ENCODE data around the gene ELOA.
"Not testable (repeated sequence)": the region's sequence is repeated elsewhere in the genome, so short reads cannot be mapped to it uniquely, and the experiment has no call there.

The ELOA gene

DNA sequence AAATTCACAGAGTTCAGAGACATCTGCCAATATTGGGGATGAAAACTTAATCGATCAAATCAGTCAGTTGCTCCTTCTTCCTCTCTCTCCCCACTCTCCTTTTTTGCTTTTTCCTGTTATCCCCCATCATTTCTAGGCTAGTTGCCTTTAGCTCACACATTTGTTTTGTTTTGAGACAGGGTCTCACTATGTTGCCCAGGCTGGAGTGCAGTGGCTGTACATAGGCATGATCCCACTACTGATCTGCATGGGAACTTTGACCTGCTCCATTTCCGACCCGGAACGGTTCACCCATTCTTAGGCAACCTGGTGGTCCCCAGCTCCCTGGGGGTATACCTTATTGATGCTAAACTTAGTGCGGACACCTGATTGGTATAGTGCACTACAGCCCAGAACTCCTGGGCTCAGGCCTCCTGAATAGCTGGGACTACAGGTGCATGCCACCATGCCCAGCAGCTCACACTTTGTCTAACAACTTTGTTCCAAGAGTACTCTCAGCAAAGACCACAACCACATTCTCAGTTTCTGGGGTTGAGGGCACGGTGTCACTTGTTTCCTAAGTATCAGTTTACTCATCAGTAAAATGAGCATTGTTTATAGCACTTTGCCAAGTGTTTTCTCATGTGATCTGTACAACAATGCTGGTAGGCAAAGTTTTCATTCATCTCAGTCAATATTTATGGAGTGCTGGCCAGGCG is 6.7 kb upstream of the ELOA start:
- no peak for DNase-seq (ENCODE audit: low read depth)

DNA sequence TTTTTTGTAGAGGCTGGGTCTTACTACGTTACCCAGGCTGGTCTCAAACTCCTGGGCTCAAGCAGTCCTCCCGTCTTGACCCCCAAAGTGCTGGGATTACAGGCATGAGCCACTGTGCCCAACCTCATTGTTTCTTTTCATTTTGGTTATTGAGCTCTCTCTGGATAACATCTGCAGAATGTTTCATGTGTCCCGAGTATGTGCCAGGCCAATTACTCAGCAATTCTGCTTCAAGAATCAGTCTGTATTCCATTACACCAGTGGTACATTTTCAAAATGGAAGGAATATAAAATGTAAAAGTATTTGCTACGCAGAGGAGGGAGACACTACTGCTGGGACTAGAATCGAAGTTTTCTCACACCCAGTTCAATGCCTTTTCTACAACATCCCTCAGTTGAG is 1.7 kb upstream of the ELOA start:
- DNase-seq (ENCODE audit: low read depth): no peak

DNA sequence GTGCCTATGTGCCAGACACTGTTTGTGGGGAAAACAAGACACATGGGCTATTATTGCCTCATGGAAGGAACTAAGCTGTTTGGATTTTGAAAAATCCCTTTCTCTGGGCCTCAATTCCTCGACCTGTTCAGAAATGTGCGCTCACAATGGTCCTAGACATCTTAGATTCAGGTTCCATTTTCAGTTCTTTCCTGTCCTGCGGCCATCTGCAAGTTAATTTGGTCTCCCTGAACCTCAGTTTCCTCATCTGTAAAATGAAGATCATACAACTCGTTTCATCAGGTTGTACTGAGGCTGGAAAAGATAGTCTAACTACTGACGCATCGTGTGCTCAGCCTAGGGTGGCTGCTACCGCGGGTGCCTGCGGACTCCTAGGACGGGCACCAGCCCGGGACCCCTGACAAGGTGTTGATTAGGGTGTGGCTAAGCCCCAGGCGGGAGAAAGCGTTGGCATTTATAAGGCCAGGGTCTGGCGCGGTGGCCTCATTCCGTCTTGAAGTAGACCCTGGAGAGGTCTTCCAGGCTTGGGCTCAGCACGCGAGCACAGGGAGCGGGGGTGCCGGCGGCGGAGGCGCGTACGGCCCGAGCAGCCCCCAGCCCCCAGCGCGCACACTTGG is 493 bp upstream of the ELOA start:
- DNase-seq (ENCODE audit: low read depth): no peak

DNA sequence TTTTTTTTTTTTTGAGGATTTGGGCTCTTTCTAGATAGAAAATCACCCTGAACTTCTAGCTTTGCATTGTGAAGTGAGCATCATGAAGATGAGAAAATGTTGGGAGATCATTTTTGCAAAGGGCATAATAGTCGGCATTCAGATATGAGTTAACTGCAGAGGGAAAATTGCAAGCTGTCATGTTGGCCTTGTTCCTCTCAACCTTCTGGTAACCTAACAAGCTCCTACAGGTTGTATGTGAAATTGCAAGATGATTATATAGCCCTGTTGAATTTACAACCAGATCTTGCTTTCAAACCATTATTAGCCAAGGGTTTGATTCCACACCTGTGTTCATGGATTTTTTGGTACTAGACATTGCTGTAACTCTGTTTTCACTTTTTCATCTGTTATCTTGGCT is 2.2 kb downstream of the ELOA start:
- DNase-seq (ENCODE audit: low read depth): no peak

DNA sequence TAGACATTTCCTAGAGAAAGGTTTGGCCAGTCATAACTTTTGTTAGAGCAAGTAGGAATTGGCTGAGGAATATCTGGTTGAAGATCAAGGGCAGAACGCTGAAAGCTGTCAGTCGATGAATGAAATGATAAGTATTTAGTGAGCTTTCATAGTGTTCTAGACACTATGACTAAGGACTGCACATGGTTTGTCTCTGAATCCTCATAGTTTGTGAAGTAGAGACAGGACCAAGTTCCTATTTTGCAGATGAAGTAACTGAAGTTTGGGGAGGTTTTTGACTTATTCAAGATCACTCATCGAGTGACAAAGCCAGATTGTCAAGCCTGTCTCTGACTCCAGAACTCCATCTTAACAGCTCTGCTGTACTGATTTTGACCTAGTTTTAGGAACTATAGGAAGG is 4.7 kb downstream of the ELOA start:
- DNase-seq (ENCODE audit: low read depth): no peak

DNA sequence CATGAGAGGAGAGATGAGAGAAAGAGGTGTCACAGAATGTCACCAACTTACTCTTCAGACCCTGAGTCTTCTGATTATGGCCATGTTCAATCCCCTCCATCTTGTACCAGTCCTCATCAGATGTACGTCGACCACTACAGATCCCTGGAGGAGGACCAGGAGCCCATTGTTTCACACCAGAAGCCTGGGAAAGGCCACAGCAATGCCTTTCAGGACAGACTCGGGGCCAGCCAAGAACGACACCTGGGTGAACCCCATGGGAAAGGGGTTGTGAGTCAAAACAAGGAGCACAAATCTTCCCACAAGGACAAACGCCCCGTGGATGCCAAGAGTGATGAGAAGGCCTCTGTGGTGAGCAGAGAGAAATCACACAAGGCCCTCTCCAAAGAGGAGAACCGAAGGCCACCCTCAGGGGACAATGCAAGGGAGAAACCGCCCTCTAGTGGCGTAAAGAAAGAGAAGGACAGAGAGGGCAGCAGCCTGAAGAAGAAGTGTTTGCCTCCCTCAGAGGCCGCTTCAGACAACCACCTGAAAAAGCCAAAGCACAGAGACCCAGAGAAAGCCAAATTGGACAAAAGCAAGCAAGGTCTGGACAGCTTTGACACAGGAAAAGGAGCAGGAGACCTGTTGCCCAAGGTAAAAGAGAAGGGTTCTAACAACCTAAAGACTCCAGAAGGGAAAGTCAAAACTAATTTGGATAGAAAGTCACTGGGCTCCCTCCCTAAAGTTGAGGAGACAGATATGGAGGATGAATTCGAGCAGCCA is 8.0 kb downstream of the ELOA start:
- no peak for DNase-seq (ENCODE audit: low read depth)

DNA sequence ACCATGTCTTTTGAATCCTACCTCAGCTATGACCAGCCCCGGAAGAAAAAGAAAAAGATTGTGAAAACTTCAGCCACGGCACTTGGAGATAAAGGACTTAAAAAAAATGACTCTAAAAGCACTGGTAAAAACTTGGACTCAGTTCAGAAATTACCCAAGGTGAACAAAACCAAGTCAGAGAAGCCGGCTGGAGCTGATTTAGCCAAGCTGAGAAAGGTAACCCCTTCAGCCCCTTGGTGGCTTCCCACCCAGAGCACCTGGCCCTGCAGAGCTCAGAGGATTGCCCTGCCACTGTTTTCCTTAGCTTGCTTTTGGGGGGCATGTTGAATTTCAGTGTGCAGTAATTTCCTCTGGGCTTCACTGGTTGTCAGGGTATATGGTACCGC is 8.5 kb downstream of the ELOA start:
- no peak for DNase-seq (ENCODE audit: low read depth)

DNA sequence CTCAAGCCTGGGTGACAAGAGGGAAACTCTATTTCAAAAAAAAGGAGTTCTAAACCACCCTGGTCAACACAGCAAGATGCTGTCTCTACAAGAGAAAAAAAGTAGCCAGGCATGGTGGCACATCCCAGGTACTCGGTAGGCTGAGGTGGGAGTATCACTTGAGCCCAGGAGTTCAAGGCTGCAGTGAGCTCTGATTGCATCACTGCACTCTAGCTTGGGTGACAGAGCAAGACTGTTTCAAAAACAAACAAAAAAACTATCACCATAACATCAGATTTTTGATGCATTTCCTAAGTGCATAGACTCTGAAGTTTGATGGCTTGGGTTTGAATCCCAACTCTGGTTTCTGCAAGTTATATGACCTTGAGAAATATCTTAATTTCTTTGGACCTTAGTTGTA is 9.6 kb downstream of the ELOA start:
- no peak for DNase-seq (ENCODE audit: low read depth)

DNA sequence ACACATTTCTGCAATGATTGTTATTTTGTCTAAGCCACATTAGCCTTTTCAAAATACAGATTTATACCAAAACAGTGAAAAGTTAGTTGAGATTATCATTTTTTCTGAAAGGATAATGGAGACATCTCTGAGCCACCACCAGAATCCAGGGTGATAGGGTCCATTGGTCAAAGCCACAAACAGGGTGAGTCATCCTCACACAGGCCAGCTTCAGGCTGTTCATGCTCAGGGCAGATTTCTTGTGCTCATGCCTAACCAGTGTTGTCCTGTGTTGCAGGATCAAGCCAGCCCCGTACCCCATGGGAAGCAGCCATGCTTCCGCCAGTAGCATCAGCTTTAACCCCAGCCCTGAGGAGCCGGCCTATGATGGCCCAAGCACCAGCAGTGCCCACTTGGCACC is 13.4 kb downstream of the ELOA start:
- no peak for DNase-seq (ENCODE audit: low read depth)

DNA sequence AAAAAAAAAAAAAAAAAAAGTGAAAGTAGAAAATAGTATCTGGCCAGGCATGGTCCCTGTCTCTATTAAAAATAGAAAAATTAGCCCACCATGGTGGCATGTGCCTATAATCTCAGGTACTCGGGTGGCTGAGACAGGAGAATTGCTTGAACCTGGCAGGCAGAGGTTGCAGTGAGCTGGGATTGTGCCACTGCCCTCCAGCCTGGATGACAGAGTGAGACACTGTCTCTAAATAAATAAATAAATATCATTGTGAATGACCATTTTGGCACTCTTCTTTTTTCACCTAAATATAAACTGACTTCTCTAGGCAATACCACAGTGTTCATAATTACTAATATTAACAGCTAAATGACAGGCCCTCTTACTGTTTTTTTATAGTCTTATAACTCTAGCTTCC is 14.5 kb downstream of the ELOA start:
- no peak for DNase-seq (ENCODE audit: low read depth)

DNA sequence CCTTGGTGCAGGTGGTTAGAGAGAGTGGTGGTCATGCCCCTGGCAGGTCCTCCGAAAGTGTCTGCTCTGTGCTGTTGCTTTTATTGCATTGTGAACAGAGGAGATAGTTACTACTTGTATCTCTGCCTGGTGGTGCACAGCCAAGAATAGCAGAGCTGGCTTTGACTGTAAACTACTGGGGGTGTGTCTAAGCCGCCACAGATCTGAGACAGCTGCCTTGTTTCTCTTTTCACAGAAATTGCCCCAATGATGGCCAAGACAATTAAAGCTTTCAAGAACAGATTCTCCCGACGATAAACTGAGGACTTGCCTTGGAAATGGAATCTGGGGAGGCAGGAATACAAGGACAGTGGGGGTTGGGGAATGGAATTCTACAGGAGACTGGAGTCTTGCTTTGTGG is 16.0 kb downstream of the ELOA start:
- DNase-seq (ENCODE audit: low read depth): no peak

DNA sequence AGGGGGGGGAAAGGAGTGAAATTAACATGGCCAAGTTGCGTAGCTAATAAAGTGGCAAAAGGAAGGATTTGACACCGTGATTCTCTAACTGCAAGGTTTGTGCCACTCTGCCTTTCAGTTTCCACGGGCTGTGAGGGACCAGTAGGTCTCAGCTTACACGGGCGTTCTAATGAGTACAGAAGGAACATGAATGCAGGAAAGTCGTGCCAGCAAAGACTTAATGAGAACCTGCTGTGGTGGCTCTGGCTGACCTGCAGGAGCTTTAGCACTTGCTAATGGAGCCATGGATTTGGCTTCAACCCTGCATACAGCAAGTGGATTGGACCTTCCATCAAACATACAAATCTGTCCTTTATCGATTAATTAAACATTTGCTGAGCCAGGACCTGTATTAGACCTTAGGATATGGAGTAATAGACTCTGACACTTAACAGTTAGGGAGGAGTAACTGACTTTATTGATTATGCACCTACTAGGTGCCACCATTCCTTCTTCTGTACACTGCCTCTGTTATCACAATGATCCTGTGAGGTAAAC is 19.8 kb downstream of the ELOA start:
- DNase-seq (ENCODE audit: low read depth): no peak

DNA sequence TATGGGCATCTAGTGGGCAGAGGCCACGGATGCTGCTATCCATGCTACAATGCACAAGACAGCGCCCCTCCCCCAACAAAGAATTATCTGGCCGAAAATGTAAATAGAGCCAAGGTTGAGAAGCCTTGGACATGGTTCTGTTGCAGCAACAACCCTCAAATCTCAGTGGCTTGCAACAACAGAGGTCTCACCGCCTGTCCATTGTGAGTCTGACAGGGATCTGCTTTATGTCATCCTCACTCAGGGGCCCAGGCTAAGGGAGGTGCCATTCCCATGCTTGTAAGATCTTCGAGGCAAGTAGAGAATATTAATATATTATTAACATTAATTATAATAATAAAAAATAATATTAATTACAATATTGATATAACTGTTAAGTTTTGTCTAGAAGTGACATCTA is 25.5 kb downstream of the ELOA start:
- DNase-seq (ENCODE audit: low read depth): no peak

DNA sequence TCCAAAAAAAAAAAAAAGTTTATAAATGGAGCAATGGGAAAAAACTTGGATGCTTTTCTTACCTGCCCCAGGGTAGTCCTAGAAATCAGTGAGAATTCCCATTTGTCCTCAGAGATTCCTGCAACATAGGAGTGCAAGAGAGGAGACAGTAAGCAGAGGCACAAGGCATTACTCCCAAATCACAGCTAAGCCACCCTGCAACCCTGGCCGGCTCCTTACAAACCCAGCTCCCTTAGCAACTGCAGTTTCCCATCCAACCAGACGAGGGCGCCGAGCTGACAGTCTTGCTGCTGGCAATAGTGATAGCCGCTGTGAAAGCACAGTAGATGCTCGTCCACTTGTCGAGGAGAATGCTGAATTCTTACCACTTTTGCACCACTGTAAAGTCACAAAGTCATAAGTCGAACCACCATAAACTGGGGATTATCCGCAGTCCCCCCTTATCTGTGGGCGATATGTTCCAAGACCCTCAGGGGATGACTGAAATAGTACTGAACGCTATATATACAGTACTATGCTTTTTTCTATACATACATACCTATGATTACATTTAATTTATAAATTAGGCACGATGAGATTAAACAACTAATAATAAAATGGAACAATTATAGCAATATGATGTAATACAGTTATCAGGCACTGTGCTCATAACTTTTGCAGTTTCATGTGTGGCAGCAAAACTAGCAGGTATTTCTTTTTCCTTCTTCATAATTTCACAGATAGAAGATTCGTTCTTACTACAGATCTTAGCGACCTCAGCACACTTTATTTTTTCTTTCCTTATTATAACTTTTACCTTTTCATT is 29.0 kb downstream of the ELOA start:
- peak; percentile 66 for DNase-seq (ENCODE audit: low read depth)

DNA sequence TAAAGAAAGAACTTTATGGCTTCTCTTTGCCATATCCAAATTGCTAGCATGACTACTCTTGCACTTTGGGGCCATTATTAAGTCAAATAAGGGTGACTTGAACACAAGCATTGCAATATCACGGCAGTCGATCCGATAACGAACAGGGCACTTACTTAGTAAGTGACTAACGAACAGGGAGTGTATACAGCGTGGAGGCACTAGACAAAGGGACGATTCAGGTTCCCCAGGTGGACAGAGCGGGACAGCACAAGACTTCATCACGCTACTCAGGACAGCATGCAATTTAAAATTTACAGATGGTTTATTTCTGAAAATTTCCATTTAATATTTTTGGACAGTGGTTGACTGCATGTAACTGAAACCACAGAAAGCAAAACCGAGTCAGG is 29.6 kb downstream of the ELOA start:
- no peak for DNase-seq (ENCODE audit: low read depth)

DNA sequence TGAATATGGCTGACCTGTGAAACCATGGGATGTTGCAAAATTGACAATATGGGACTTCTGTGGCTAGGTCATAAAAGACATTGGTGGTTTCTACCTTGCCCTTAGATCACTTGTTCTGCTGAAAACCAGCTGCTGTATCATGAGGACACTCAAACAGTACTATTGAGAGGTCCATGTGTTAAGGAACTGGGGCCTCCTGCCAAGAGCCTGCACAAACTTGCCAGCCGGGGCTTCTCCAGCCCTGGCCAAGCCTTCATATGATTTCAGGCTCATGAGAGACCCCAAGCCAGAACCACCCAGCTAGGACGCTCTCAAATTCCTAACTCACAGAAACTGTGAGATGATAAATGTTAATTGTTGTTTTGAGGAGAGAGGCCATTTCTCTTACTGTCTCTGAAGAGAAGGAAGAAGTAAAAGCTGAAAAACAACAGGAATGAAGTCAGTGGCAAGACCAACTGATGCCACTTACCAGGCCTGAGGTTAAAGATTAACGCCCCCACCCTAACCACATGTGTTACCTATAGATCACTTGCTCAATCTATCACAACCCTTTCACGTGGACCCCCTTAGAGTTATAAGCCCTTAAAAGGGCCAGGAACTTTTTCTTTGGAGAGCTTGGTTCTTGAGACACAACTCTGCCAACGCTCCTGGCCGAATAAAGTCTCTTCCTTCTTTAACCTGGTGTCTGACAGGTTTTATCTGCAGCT is 31.1 kb downstream of the ELOA start:
- no peak for DNase-seq (ENCODE audit: low read depth)

DNA sequence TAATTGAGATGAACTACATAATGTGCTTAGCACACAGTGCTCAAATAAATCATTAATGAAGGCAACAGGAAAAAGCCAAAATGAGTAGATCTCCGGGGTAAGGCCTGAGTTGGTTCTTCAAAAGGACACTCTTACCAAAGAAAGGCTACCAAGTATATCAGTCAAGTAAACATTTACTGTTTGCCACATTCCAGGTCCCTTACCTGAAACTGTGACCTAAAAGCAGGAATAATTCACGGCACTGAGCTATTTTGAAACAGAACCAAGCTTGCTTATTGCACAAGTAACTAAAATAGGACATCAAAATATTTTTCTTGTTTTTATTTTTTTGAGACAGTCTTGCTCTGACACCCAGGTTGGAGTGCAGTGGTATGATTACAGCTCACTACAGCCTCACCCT is 32.9 kb downstream of the ELOA start:
- no peak for DNase-seq (ENCODE audit: low read depth)

DNA sequence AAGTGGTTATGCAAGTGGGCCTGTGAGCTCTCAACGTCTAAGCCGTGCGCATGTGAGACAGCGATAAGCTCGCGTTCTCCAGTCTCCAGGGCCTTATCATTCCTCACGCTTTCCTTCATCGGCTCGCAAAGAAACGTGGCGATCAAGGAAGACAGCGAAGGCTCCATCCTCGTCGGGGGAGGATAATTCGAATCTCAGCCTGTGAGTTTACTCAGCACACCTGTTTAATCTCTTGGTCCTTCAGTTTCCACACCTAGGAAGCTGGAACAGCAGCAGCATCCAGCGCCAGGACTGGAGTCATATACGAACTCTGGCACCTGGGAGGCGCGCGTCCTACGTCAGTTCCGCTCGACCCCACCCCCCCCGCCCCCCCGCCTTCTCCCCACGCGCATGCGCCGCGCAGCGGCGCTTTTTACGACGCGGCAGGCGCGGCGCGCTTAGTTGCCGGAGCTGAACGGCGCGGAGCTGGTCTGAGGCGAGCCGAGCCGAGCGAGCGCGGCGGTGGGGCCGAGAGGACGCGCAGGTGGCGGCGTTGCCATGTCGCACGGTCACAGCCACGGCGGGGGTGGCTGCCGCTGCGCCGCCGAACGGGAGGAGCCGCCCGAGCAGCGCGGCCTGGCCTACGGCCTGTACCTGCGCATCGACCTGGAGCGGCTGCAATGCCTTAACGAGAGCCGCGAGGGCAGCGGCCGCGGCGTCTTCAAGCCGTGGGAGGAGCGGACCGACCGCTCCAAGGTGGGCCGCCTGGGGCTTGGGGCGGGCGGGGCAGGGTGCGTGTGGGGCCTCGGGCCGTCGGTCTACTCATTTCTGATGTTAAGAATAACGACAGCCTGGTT is 34.9 kb downstream of the ELOA start, which contains the start of gene PITHD1:
Gene PITHD1 (plus strand): TSS at position 440 of the 836 bp plus-strand sequence. CDS start 98 bp downstream, at position 538.
- peak; percentile 67 for DNase-seq (ENCODE audit: low read depth)

DNA sequence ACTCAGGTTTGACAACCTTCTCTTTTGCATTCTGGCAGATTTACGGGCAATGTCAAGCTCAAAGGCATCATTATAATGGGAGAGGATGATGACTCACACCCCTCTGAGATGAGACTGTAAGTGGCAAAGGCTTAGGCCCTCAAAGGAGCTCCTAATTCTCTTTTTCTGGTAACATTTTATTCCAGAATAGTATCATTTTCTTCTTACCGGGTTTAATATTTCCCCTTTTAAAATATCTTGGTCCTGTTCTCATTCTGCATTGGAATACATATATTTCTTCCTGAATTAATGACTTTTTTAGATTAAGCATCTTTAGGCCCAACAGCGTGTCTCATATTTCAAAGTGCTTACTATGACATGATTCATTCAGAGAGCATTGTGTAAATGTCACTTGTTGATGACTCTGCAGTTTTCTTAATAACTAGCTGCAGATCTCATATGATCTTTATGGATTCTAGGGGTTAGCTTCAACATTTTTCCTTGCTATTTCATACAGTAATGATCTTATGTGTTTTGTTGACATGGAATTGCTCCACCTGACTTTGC is 36.6 kb downstream of the ELOA start:
- DNase-seq (ENCODE audit: low read depth): no peak

DNA sequence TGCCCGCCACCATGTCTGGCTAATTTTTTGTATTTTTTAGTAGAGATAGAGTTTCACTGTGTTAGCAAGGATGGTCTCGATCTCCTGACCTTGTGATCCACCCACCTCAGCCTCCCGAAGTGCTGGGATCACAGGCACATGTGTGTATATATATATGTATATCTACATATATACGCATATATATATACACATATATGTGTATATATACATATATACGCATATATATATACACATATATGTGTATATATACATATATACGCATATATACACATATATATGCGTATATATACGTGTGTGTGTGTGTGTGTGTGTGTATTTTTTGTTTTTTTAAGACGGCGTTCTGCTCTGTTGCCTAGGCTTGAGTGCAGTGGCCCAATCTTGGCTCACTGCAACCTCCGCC is 39.9 kb downstream of the ELOA start:
- not testable (repeated sequence) for DNase-seq (ENCODE audit: low read depth)

All from stromal cell of bone marrow (primary cell).